SK-N-SH treated with all-trans-retinoic acid at 6 μM for 48 hours (cell line): ENCODE measurements around the gene KIF1A.

Source experiments
- ATAC-seq: fragments of 200-7000 bp; cut with Tn5 transposase; 3 replicates; pipeline ENCODE4 v1.9.1; 2020; ENCODE audit warnings: mild to moderate bottlenecking, moderate library complexity
- ARNTL ChIP-seq: fragments of 450-650 bp; formaldehyde crosslinking; IDR thresholded peaks from 2 replicates; pipeline ENCODE4 v1.5.0; 2020; ENCODE audit warnings: low read depth, mild to moderate bottlenecking, moderate library complexity, borderline replicate concordance
- BACH2 ChIP-seq: fragments of 250-450 bp; sonication (Bioruptor Pico); IDR thresholded peaks from 2 replicates; pipeline ENCODE4 v1.9.0; 2021; ENCODE audit warnings: mild to moderate bottlenecking, borderline replicate concordance
- CREB5 ChIP-seq: fragments of 250-450 bp; sonication (Bioruptor Pico); IDR thresholded peaks from 2 replicates; pipeline ENCODE4 v1.5.1; 2020; ENCODE audit warnings: low read depth, mild to moderate bottlenecking, moderate library complexity
- CSDC2 ChIP-seq: fragments of 250-450 bp; sonication (Bioruptor Pico); IDR thresholded peaks from 2 replicates; pipeline ENCODE4 v1.5.0; 2020; ENCODE audit warnings: mild to moderate bottlenecking, moderate library complexity
- ESRRG ChIP-seq: fragments of 250-450 bp; sonication (Bioruptor Pico); IDR thresholded peaks from 2 replicates; pipeline ENCODE4 v1.6.1; 2021; ENCODE audit warnings: mild to moderate bottlenecking
- GLIS3 ChIP-seq: fragments of 250-450 bp; sonication (Bioruptor Pico); IDR thresholded peaks from 2 replicates; pipeline ENCODE4 v1.5.0; 2020; ENCODE audit warnings: mild to moderate bottlenecking, moderate library complexity
- ISL1 ChIP-seq: fragments of 250-450 bp; sonication (Bioruptor Pico); IDR thresholded peaks from 2 replicates; pipeline ENCODE4 v2.1.2; 2022; ENCODE audit warnings: mild to moderate bottlenecking, moderate library complexity
- OSR1 ChIP-seq: fragments of 250-450 bp; sonication (Bioruptor Pico); IDR thresholded peaks from 2 replicates; pipeline ENCODE4 v1.8.0; 2022; ENCODE audit warnings: moderate library complexity, mild to moderate bottlenecking, inconsistent platforms
- POU6F1 ChIP-seq: fragments of 250-450 bp; sonication (Bioruptor Pico); IDR thresholded peaks from 2 replicates; pipeline ENCODE4 v1.8.0; 2021; ENCODE audit warnings: low read depth, mild to moderate bottlenecking, moderate library complexity, borderline replicate concordance
- PPARA ChIP-seq: fragments of 250-450 bp; sonication (Bioruptor Pico); IDR thresholded peaks from 2 replicates; pipeline ENCODE4 v1.5.0; 2020; ENCODE audit warnings: mild to moderate bottlenecking, borderline replicate concordance
- RARB ChIP-seq: fragments of 250-450 bp; sonication (Bioruptor Pico); IDR thresholded peaks from 2 replicates; pipeline ENCODE4 v1.8.0; 2021; ENCODE audit warnings: mild to moderate bottlenecking, moderate library complexity
- SNAI2 ChIP-seq: fragments of 250-450 bp; sonication (Bioruptor Pico); IDR thresholded peaks from 2 replicates; pipeline ENCODE4 v1.5.0; 2020; ENCODE audit warnings: mild to moderate bottlenecking, moderate library complexity
- TCF4 ChIP-seq: fragments of 250-450 bp; sonication (Bioruptor Pico); IDR thresholded peaks from 2 replicates; pipeline ENCODE4 v1.8.0; 2021; ENCODE audit warnings: mild to moderate bottlenecking, moderate library complexity, borderline replicate concordance
- TOX ChIP-seq: fragments of 250-450 bp; sonication (Bioruptor Pico); IDR thresholded peaks from 2 replicates; pipeline ENCODE4 v1.8.0; 2021; ENCODE audit warnings: mild to moderate bottlenecking, moderate library complexity, borderline replicate concordance
- ZC3H10 ChIP-seq: fragments of 250-450 bp; sonication (Bioruptor Pico); IDR thresholded peaks from 2 replicates; pipeline ENCODE4 v1.5.1; 2021; ENCODE audit warnings: mild to moderate bottlenecking, moderate library complexity
- ZFP3 ChIP-seq: fragments of 250-450 bp; sonication (Bioruptor Pico); IDR thresholded peaks from 2 replicates; pipeline ENCODE4 v1.5.0; 2020; ENCODE audit warnings: mild to moderate bottlenecking, moderate library complexity
- ZFP30 ChIP-seq: fragments of 450-650 bp; formaldehyde crosslinking; IDR thresholded peaks from 2 replicates; pipeline ENCODE4 v1.5.0; 2022; ENCODE audit warnings: mild to moderate bottlenecking, moderate library complexity
- ZNF565 ChIP-seq: fragments of 450-650 bp; formaldehyde crosslinking; conservative IDR thresholded peaks from 2 replicates; pipeline ENCODE4 v1.5.0; 2020; ENCODE audit warnings: low read depth, mild to moderate bottlenecking, moderate library complexity
- ZNF70 ChIP-seq: fragments of 450-650 bp; formaldehyde crosslinking; IDR thresholded peaks from 2 replicates; pipeline ENCODE4 v1.5.0; 2020; ENCODE audit warnings: mild to moderate bottlenecking, moderate library complexity
- ZNF8 ChIP-seq: fragments of 450-650 bp; formaldehyde crosslinking; IDR thresholded peaks from 2 replicates; pipeline ENCODE4 v1.5.0; 2020; ENCODE audit warnings: mild to moderate bottlenecking, moderate library complexity
- TF ChIP-seq, protein P1 (sequence below): fragments of 250-450 bp; sonication (Bioruptor Pico); IDR thresholded peaks from 2 replicates; pipeline ENCODE4 v1.5.0; 2020; ENCODE audit warnings: mild to moderate bottlenecking, moderate library complexity
- TF ChIP-seq, protein P2 (sequence below): fragments of 250-450 bp; sonication (Bioruptor Pico); IDR thresholded peaks from 2 replicates; pipeline ENCODE4 v1.5.1; 2021; ENCODE audit warnings: mild to moderate bottlenecking, moderate library complexity

KIF1A gene

DNA sequence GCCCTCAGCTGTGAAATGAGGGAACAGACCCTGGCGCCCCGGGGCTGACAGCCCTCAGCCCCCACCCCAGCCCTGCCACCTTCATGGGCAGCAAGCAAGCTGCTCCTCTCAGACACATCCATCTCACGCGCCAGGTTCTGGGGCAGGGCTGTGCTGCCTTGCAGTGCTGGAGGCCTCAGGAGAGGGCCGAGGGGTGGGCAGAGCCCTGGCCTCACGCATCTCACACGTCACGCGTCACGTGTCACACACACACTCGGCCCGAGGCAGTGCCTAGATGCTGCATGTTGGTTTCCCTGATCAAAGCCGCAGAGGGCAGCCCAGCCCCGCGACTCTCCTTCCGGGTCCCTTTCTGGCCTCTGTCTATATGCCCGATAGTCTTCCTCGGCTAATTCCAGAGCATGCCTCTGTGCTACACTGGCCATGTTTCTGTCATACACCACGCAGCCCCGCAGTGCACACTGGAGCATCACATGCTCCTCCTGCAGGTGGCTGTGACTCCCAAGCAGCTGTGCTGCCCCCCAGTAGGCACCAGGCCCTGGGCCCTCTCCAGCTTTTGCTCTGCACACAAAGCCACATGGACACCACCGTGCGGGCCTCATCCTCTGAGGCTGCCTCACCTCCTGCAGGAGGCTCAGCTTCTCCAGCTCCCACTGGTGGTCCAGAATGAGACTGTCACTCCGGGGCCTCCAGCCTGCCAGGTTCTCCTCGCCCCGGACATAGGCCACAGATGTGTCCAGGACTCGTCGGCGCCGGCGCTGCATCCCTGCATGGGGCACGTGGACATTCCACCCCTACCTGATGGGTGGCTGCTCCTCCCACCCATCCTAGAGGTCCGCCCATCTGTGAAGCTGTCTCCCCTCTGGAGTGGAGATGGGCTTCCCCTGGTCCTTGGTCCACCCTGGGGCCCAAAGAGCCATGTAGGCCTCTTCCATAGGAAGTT lies 97.0 kb downstream of the KIF1A start:
- TF ChIP-seq, protein P1, sequence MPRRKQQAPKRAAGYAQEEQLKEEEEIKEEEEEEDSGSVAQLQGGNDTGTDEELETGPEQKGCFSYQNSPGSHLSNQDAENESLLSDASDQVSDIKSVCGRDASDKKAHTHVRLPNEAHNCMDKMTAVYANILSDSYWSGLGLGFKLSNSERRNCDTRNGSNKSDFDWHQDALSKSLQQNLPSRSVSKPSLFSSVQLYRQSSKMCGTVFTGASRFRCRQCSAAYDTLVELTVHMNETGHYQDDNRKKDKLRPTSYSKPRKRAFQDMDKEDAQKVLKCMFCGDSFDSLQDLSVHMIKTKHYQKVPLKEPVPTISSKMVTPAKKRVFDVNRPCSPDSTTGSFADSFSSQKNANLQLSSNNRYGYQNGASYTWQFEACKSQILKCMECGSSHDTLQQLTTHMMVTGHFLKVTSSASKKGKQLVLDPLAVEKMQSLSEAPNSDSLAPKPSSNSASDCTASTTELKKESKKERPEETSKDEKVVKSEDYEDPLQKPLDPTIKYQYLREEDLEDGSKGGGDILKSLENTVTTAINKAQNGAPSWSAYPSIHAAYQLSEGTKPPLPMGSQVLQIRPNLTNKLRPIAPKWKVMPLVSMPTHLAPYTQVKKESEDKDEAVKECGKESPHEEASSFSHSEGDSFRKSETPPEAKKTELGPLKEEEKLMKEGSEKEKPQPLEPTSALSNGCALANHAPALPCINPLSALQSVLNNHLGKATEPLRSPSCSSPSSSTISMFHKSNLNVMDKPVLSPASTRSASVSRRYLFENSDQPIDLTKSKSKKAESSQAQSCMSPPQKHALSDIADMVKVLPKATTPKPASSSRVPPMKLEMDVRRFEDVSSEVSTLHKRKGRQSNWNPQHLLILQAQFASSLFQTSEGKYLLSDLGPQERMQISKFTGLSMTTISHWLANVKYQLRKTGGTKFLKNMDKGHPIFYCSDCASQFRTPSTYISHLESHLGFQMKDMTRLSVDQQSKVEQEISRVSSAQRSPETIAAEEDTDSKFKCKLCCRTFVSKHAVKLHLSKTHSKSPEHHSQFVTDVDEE, result no peak
- TF ChIP-seq PPARA (no peak), POU6F1 (CRISPR knock-in tag) (no peak), ZNF565 (CRISPR knock-in tag) (no peak), OSR1 (no peak), ZFP3 (no peak), TOX (CRISPR knock-in tag) (no peak), GLIS3 (CRISPR knock-in tag) (no peak), BACH2 (CRISPR knock-in tag) (no peak), ZNF70 (CRISPR knock-in tag) (no peak), ARNTL (CRISPR knock-in tag) (no peak)
- TF ChIP-seq, protein P2, sequence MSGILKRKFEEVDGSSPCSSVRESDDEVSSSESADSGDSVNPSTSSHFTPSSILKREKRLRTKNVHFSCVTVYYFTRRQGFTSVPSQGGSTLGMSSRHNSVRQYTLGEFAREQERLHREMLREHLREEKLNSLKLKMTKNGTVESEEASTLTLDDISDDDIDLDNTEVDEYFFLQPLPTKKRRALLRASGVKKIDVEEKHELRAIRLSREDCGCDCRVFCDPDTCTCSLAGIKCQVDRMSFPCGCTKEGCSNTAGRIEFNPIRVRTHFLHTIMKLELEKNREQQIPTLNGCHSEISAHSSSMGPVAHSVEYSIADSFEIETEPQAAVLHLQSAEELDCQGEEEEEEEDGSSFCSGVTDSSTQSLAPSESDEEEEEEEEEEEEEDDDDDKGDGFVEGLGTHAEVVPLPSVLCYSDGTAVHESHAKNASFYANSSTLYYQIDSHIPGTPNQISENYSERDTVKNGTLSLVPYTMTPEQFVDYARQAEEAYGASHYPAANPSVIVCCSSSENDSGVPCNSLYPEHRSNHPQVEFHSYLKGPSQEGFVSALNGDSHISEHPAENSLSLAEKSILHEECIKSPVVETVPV, result no peak
- ATAC-seq, result no peak

DNA sequence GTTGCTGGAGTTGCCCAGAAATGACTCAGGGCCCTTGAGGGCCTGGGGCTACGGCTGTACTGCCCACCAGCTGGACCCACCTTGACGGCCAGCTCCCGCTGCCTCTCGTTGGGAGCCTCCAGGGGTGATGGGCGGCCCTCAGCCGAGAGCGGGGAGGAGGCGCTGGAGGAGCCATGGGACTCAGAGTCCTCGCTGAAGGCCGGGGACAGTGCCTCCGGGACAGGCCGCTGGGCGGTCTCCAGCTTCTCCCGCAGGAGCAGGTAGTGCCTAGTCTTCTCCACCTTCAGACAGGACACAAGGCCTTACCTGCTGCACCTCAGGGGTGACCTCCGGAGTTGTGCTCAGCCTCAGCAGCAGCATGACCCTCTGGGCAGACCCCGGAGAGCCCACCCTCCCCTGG lies 97.6 kb downstream of the KIF1A start:
- TF ChIP-seq ESRRG (CRISPR knock-in tag) (no peak), GLIS3 (CRISPR knock-in tag) (no peak), BACH2 (CRISPR knock-in tag) (no peak), PPARA (no peak), POU6F1 (CRISPR knock-in tag) (no peak), OSR1 (no peak), SNAI2 (CRISPR knock-in tag) (no peak), ARNTL (CRISPR knock-in tag) (no peak), TOX (CRISPR knock-in tag) (no peak), ZNF8 (CRISPR knock-in tag) (no peak), RARB (CRISPR knock-in tag) (no peak), TCF4 (CRISPR knock-in tag) (no peak), ISL1 (CRISPR knock-in tag) (no peak), ZFP30 (CRISPR knock-in tag) (no peak), ZNF70 (CRISPR knock-in tag) (no peak), CREB5 (CRISPR knock-in tag) (no peak), ZC3H10 (CRISPR knock-in tag) (no peak), CSDC2 (CRISPR knock-in tag) (no peak)
- TF ChIP-seq, protein P1, result no peak
- no peak for ATAC-seq
